GM13977 (cell line): ENCODE data around the gene TMEM89.

ENCODE experiments used
- DNase-seq: peaks from one replicate; pipeline ENCODE4 v3.0.0; 2012; ENCODE audit warnings: low spot score
- CTCF ChIP-seq: IDR thresholded peaks from 2 replicates; pipeline ENCODE4 v1.5.1; 2012; ENCODE audit warnings: mild to moderate bottlenecking, control low read depth; ENCODE audit not compliant: insufficient read depth; ENCODE audit errors: extremely low read depth, missing control alignments
- in situ Hi-C: fragments of 300-500 bp; cut with MboI; formaldehyde crosslinking; loops from one replicate; pipeline ENCODE4 v1.12.0; 2022; ENCODE audit warnings: low sequenced_read_pairs, low pct_unique_long_range_greater_than_20kb, mixed read lengths, inconsistent platforms; ENCODE audit not compliant: unreplicated experiment

Gene TMEM89

DNA sequence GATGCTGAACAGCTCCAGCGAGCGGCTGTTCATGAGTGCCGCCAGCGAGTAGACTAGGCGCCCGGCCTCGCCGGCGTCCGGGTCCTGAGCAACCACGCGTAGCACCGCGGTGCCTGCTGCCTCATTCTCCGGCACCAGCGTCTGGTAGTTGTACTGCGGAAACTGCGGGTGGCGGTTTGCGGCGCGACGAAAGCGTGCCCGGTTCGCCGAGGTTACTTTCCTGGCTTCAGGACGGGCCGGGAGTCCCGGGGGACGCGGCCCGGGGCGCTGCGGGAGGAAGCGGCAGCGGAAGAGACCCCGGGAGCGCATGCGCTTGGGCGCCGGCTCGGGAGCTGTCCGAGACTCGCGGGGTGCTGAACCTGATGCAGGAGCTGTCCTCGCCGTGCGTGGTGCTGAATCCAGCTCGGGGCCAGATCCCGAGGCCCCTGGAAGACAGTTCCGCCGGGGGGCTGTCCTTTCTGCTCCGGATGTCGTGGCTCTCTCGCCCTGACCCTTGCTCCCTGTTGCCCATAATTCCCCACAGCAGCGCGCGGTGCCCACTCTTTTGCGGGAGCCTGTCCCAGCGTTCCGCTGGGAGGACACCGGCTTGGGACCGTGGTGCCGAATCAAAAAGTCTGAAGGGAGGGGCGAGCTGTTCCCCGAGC, 40.1 kb upstream of the TMEM89 start:
- no peak for TF ChIP-seq CTCF
- DNase-seq, result peak; percentile 92
- in situ Hi-C loops, result no loop called here

- no peak for DNase-seq
- in situ Hi-C loops, result no loop called here
- no peak for TF ChIP-seq CTCF
These were observed 39.3 kb upstream of the TMEM89 start for GRCh38 chr3:48660800-48661400.

- in situ Hi-C loops, result no loop called here
- no peak for DNase-seq
- TF ChIP-seq CTCF, result no peak
These were observed 35.3 kb upstream of the TMEM89 start for GRCh38 chr3:48656841-48657281.

- peak; percentile 95 for DNase-seq
- peak; percentile 85 for TF ChIP-seq CTCF
- in situ Hi-C loops, result no loop called here
These were observed 34.7 kb upstream of the TMEM89 start for GRCh38 chr3:48656061-48656840.

GRCh38 chr3:48655606-48656005, 34.0 kb upstream of the TMEM89 start:
- no peak for TF ChIP-seq CTCF
- in situ Hi-C loops, result no loop called here
- DNase-seq, result peak; percentile 63

- in situ Hi-C loops, result no loop called here
- no peak for DNase-seq
These were observed 33.5 kb upstream of the TMEM89 start for GRCh38 chr3:48655063-48655462.

More at GRCh38 chr3:48655063-48655462, 33.5 kb upstream of the TMEM89 start:
- no peak for TF ChIP-seq CTCF
